H9 (cell line): ENCODE data around the gene SORCS2. TPM values are rescaled to one million over a fixed set of nuclear protein-coding genes. Genes with fewer than 3 reads are reported as not detected.

Experiments used
- DNase-seq: peaks from one replicate; pipeline ENCODE4 v3.0.0-alpha.2; 2017
- H2AFZ ChIP-seq: one replicate; pipeline ENCODE4 v1.6.1; 2013; ENCODE audit warnings: mild to moderate bottlenecking, low read length, control low read depth, moderate library complexity
- H2AK5ac ChIP-seq: 2 replicates; pipeline ENCODE4 v1.6.1; 2013; ENCODE audit warnings: low read length, control low read depth, mixed read lengths; ENCODE audit not compliant: insufficient read length
- H2BK120ac ChIP-seq: one replicate; pipeline ENCODE4 v1.6.1; 2013; ENCODE audit warnings: low read depth, mild to moderate bottlenecking, low read length, control low read depth, inconsistent platforms; ENCODE audit not compliant: poor library complexity, severe bottlenecking
- H2BK12ac ChIP-seq: 2 replicates; pipeline ENCODE4 v1.6.1; 2013; ENCODE audit warnings: low read length, control low read depth, mixed read lengths, low read depth; ENCODE audit not compliant: insufficient read length
- H2BK15ac ChIP-seq: 2 replicates; pipeline ENCODE4 v1.6.1; 2013; ENCODE audit warnings: low read depth, low read length, control low read depth
- H2BK20ac ChIP-seq: one replicate; pipeline ENCODE4 v1.6.1; 2013; ENCODE audit warnings: low read depth, mild to moderate bottlenecking, low read length, control low read depth, inconsistent platforms; ENCODE audit not compliant: poor library complexity, severe bottlenecking
- H2BK5ac ChIP-seq: 2 replicates; pipeline ENCODE4 v1.6.1; 2013; ENCODE audit warnings: low read length, control low read depth, mixed read lengths; ENCODE audit not compliant: insufficient read length
- H3K14ac ChIP-seq: 2 replicates; pipeline ENCODE4 v1.6.1; 2013; ENCODE audit warnings: low read length, control low read depth; ENCODE audit not compliant: insufficient read depth
- H3K18ac ChIP-seq: 2 replicates; pipeline ENCODE4 v1.6.1; 2013; ENCODE audit warnings: low read depth, mild to moderate bottlenecking, mixed read lengths, low read length, control low read depth; ENCODE audit not compliant: insufficient read length
- H3K23ac ChIP-seq: 2 replicates; pipeline ENCODE4 v1.6.1; 2013; ENCODE audit warnings: low read length, control low read depth, mixed read lengths, low read depth; ENCODE audit not compliant: insufficient read length
- H3K23me2 ChIP-seq: 2 replicates; pipeline ENCODE4 v1.6.1; 2013; ENCODE audit warnings: low read depth, mild to moderate bottlenecking, mixed read lengths, low read length, control low read depth; ENCODE audit not compliant: insufficient read length, poor library complexity, severe bottlenecking
- H3K27ac ChIP-seq: 2 replicates; pipeline ENCODE4 v1.5.1; 2013; ENCODE audit warnings: low read length, control low read depth, mixed read lengths, low read depth; ENCODE audit not compliant: insufficient read length
- H3K27me3 ChIP-seq: 2 replicates; pipeline ENCODE4 v1.6.1; 2013; ENCODE audit warnings: low read length, control low read depth, inconsistent platforms; ENCODE audit not compliant: insufficient read depth
- H3K4ac ChIP-seq: 2 replicates; pipeline ENCODE4 v1.6.1; 2013; ENCODE audit warnings: low read depth, mild to moderate bottlenecking, control low read depth, inconsistent platforms, low read length, moderate library complexity
- H3K4me1 ChIP-seq: 2 replicates; pipeline ENCODE4 v1.6.1; 2013; ENCODE audit warnings: low read length, control low read depth, inconsistent platforms; ENCODE audit not compliant: insufficient read depth
- H3K4me2 ChIP-seq: 2 replicates; pipeline ENCODE4 v1.6.1; 2013; ENCODE audit warnings: low read length, control low read depth, mixed read lengths; ENCODE audit not compliant: insufficient read length, insufficient read depth
- H3K56ac ChIP-seq: 2 replicates; pipeline ENCODE4 v1.6.1; 2013; ENCODE audit warnings: low read depth, mild to moderate bottlenecking, mixed read lengths, low read length, control low read depth; ENCODE audit not compliant: insufficient read length
- H3K79me1 ChIP-seq: 2 replicates; pipeline ENCODE4 v1.6.1; 2013; ENCODE audit warnings: low read depth, mild to moderate bottlenecking, moderate library complexity, low read length, control low read depth, inconsistent platforms; ENCODE audit not compliant: insufficient read depth, poor library complexity, severe bottlenecking
- H3K79me2 ChIP-seq: 2 replicates; pipeline ENCODE4 v1.6.1; 2013; ENCODE audit warnings: low read length, control low read depth, inconsistent platforms; ENCODE audit not compliant: insufficient read depth
- H3K9ac ChIP-seq: 2 replicates; pipeline ENCODE4 v1.6.1; 2013; ENCODE audit warnings: low read length, control low read depth, mixed read lengths; ENCODE audit not compliant: insufficient read length; ENCODE audit errors: extremely low read depth
- H3K9me3 ChIP-seq: one replicate; pipeline ENCODE4 v1.6.1; 2013; ENCODE audit warnings: low read depth, low read length, inconsistent platforms; ENCODE audit not compliant: control insufficient read depth
- H3T11ph ChIP-seq: one replicate; pipeline ENCODE4 v1.6.1; 2013; ENCODE audit warnings: mild to moderate bottlenecking, low read length, control low read depth, inconsistent platforms
- H4K20me1 ChIP-seq: one replicate; pipeline ENCODE4 v1.6.1; 2013; ENCODE audit not compliant: control insufficient read depth, insufficient read length, insufficient read depth
- H4K5ac ChIP-seq: 2 replicates; pipeline ENCODE4 v1.6.1; 2013; ENCODE audit warnings: low read depth, mild to moderate bottlenecking, mixed read lengths, low read length, control low read depth; ENCODE audit not compliant: insufficient read length
- H4K8ac ChIP-seq: replicated peaks from 2 replicates; pipeline ENCODE4 v1.6.1; 2013; ENCODE audit warnings: low read length, control low read depth, mixed read lengths, low read depth; ENCODE audit not compliant: insufficient read length
- H4K91ac ChIP-seq: 2 replicates; pipeline ENCODE4 v1.6.1; 2013; ENCODE audit warnings: low read depth, mild to moderate bottlenecking, moderate library complexity, mixed read lengths, low read length, control low read depth; ENCODE audit not compliant: insufficient read length
- H3K27ac Mint-ChIP-seq, 3 experiments: 2 replicates in 2 of 3; 3 replicates in 1 of 3; pipeline ENCODE4 v1.8.0; 2020 to 2021; ENCODE audit warnings: mixed read lengths in 3 of 3, mild to moderate bottlenecking in 1 of 3, moderate library complexity in 1 of 3
- H3K27me3 Mint-ChIP-seq: 2 replicates; pipeline ENCODE4 v1.8.0; 2021; ENCODE audit warnings: low read depth, mild to moderate bottlenecking, moderate library complexity, mixed read lengths
- H3K36me3 Mint-ChIP-seq, 3 experiments: 2 replicates in 2 of 3; 3 replicates in 1 of 3; pipeline ENCODE4 v1.8.0; 2020 to 2021; ENCODE audit warnings: low read depth in 3 of 3, mixed read lengths in 3 of 3; ENCODE audit not compliant: insufficient read depth in 1 of 3
- H3K4me1 Mint-ChIP-seq, 2 experiments: 2 replicates each; pipeline ENCODE4 v1.8.0; 2020; ENCODE audit warnings: mixed read lengths in 2 of 2
- H3K4me3 Mint-ChIP-seq, 2 experiments: 2 replicates in 1 of 2; 3 replicates in 1 of 2; pipeline ENCODE4 v1.8.0; 2020 to 2021; ENCODE audit warnings: mild to moderate bottlenecking in 2 of 2, mixed read lengths in 2 of 2, moderate library complexity in 1 of 2
- H3K9me3 Mint-ChIP-seq, 2 experiments: 2 replicates in 1 of 2; 3 replicates in 1 of 2; pipeline ENCODE4 v1.8.0; 2020; ENCODE audit warnings: mild to moderate bottlenecking in 2 of 2, mixed read lengths in 2 of 2, moderate library complexity in 1 of 2
- CTCF ChIP-seq: fragments of 200-600 bp; sonication (generic); conservative IDR thresholded peaks from 3 replicates; pipeline ENCODE4 v1.8.0; 2021; ENCODE audit warnings: antibody characterized with exemption, mild to moderate bottlenecking
- WGBS: extraction: QIAGEN DNeasy Blood & Tissue Kit; methylation state at CpG from one replicate; pipeline ENCODE4 v1.1.7; 2013; ENCODE audit warnings: missing lambda C conversion rate, low lambda C conversion rate, mixed read lengths; ENCODE audit not compliant: insufficient read length; ENCODE audit errors: extremely low coverage; 5-methylcytosine and 5-hydroxymethylcytosine counted together
- total RNA-seq: library from RNA; stranded (reverse); gene quantifications from 2 replicates; pipeline ENCODE4 v1.2.1, GENCODE V29; 2021

SORCS2 gene
- total RNA-seq, 1 experiment from 2014 or later, result 0.57 TPM

- Histone ChIP-seq H4K8ac (no peak overlapping the region), H3K23ac (no peak overlapping the region), H3K23me2 (no peaks in the 10 kb centered on the region), H4K5ac (no peak overlapping the region), H3K79me2 (no peaks in the 10 kb centered on the region), H2BK5ac (no peak overlapping the region), H3K14ac (no peak overlapping the region; the same call in 1 of the 2 replicates), H3K18ac (no peak overlapping the region), H2BK15ac (no peak overlapping the region), H4K20me1 (peaks cover 2% of the 10 kb centered on the region), H3K79me1 (no peaks in the 10 kb centered on the region), H3K27ac (no peak overlapping the region), H2BK20ac (no peak overlapping the region), H3K4me2 (no peak overlapping the region), H3T11ph (no peak overlapping the region), H4K91ac (no peak overlapping the region), H2AFZ (no peak overlapping the region), H2AK5ac (no peak overlapping the region), H2BK120ac (no peak overlapping the region), H3K9me3 (no peaks in the 10 kb centered on the region), H3K56ac (no peak overlapping the region), H3K4ac (no peak overlapping the region), H2BK12ac (no peak overlapping the region), H3K9ac (no peak overlapping the region), H3K4me1 (no peaks in the 10 kb centered on the region), H3K27me3 (no peaks in the 10 kb centered on the region)
- Mint-ChIP-seq H3K36me3 (no peaks in the 10 kb centered on the region; a peak in 2 of 7 replicates), H3K4me1 (peaks cover 13 to 16% of the 10 kb centered on the region in 2 experiments), H3K27me3 (peaks cover 11% of the 10 kb centered on the region), H3K4me3 (no peak overlapping the region), H3K9me3 (peaks cover 0 to 2% of the 10 kb centered on the region in 2 experiments; a peak in 2 of 5 replicates), H3K27ac (no peak overlapping the region)
- no peak for DNase-seq
- TF ChIP-seq CTCF, result no peak
- no CpG with 5 or more reads among the region's 10 CpGs for WGBS
Measured at GRCh38 chr4:7473081-7473480, 280.7 kb downstream of the SORCS2 start.
